ENCODE results near the gene GAB2. TPM values are rescaled to one million over a fixed set of nuclear protein-coding genes. Genes with fewer than 3 reads are reported as not detected.

Gene GAB2
- polyA plus RNA-seq, 2 of the 4 experiments (the other 2 are of a cell fraction), result 2.8 to 4.7 TPM

- ATAC-seq, result no peak
- no peak for FAIRE-seq
- H3K4me3 ChIP-seq, result no peak overlapping the region
Measured at GRCh38 chr11:78255919-78256318, 161.7 kb downstream of the GAB2 start.

GRCh38 chr11:78254268-78254667 is 163.4 kb downstream of the GAB2 start:
- no peak for DNase-seq (ENCODE audit: low read depth in 1 of 2, low spot score in 1 of 2)
- CTCF ChIA-PET, result no interaction called here

More at GRCh38 chr11:78255919-78256318, 161.7 kb downstream of the GAB2 start:
- DNase-seq (ENCODE audit: low read depth in 1 of 2, low spot score in 1 of 2), result no peak
- TF ChIP-seq HDAC2 (IDR thresholded peaks at IDR 0.05) (no peak), NR3C1 (IDR thresholded peaks at IDR 0.05) (no peak), NFE2L2 (conservative IDR thresholded peaks at IDR 0.05; ENCODE audit: low read length) (no peak), MAFK (IDR thresholded peaks at IDR 0.05; ENCODE audit: partially characterized antibody) (peak; percentile 26), JUN (IDR thresholded peaks at IDR 0.05) (no peak)
- Histone ChIP-seq H3K9me3 (no peaks in the 10 kb centered on the region), H3K27ac (no peak overlapping the region), H3K4me2 (no peak overlapping the region), H3K4me1 (no peaks in the 10 kb centered on the region)
- ChIA-PET POLR2A (no interaction called here), CTCF (no interaction called here)
- WGBS (ENCODE audit: missing lambda C conversion rate), result 86% methylated on average over 2 of the region's 2 CpGs

GRCh38 chr11:78253797-78254196 is 163.8 kb downstream of the GAB2 start:
- Histone ChIP-seq H3K4me2 (no peak overlapping the region), H3K27ac (no peak overlapping the region), H3K4me1 (no peaks in the 10 kb centered on the region), H3K4me3 (no peak overlapping the region), H3K9me3 (no peaks in the 10 kb centered on the region)
- 86% methylated on average over 4 of the region's 4 CpGs for WGBS (ENCODE audit: missing lambda C conversion rate)
- ChIA-PET POLR2A (no interaction called here), CTCF (no interaction called here)
- TF ChIP-seq POLR2A (IDR thresholded peaks at IDR 0.05; ENCODE audit: low read length) (no peak), TP53 (CRISPR knock-in tag; IDR thresholded peaks at IDR 0.05) (no peak), USF2 (IDR thresholded peaks at IDR 0.05) (no peak), CHD4 (IDR thresholded peaks at IDR 0.05; ENCODE audit: borderline replicate concordance) (no peak), MAFK (IDR thresholded peaks at IDR 0.05; ENCODE audit: partially characterized antibody) (peak; percentile 22)
- DNase-seq (ENCODE audit: low read depth in 1 of 2, low spot score in 1 of 2) (no peak), FAIRE-seq (no peak), ATAC-seq (no peak)

More at GRCh38 chr11:78254268-78254667, 163.4 kb downstream of the GAB2 start:
- no peaks in the 10 kb centered on the region for H3K4me1 ChIP-seq
- no peak overlapping the region for H3K4me2 ChIP-seq
- FAIRE-seq (no peak), ATAC-seq (no peak)
- no peaks in the 10 kb centered on the region for H3K9me3 ChIP-seq
- POLR2A ChIA-PET, result no interaction called here
- H3K27ac ChIP-seq, result no peak overlapping the region
- no peak overlapping the region for H3K4me3 ChIP-seq
- TF ChIP-seq HOXA7 (CRISPR knock-in tag; IDR thresholded peaks at IDR 0.05), result no peak
- TF ChIP-seq NR3C1 (IDR thresholded peaks at IDR 0.05), result no peak
- TF ChIP-seq POLR2A (IDR thresholded peaks at IDR 0.05; ENCODE audit: low read length), result no peak
- TF ChIP-seq HOXB13 (CRISPR knock-in tag; IDR thresholded peaks at IDR 0.05; ENCODE audit: low read depth), result no peak
- TF ChIP-seq SMC3 (IDR thresholded peaks at IDR 0.05), result no peak
- 83% methylated on average over 4 of the region's 4 CpGs for WGBS (ENCODE audit: missing lambda C conversion rate)

- CTCF ChIA-PET, result interaction anchor here (0.7 to 1.7 kb wide), 5 partner anchors 10 to 24 kb away, joined by 3 to 4 read pairs (median 3); no protein-coding TSS in a partner anchor
- DNase-seq (ENCODE audit: low read depth in 1 of 2, low spot score in 1 of 2) (no peak), FAIRE-seq (no peak), ATAC-seq (no peak)
- Histone ChIP-seq H3K4me3 (no peak overlapping the region), H3K27ac (no peak overlapping the region), H3K4me1 (no peaks in the 10 kb centered on the region), H3K9me3 (no peaks in the 10 kb centered on the region), H3K4me2 (no peak overlapping the region)
- 79% methylated on average over 1 of the region's 1 CpG for WGBS (ENCODE audit: missing lambda C conversion rate)
- no peak for TF ChIP-seq MAZ (IDR thresholded peaks at IDR 0.05; ENCODE audit: borderline replicate concordance, low read depth, low read length)
- no peak for TF ChIP-seq EHF (CRISPR knock-in tag; IDR thresholded peaks at IDR 0.05)
- TF ChIP-seq ZSCAN20 (CRISPR knock-in tag; IDR thresholded peaks at IDR 0.05), result no peak
- no peak for TF ChIP-seq JUNB (IDR thresholded peaks at IDR 0.05)
- POLR2A ChIA-PET, result no interaction called here
Measured at GRCh38 chr11:78251083-78251775, 166.4 kb downstream of the GAB2 start.

GRCh38 chr11:78250099-78250498 is 167.5 kb downstream of the GAB2 start:
- ChIA-PET POLR2A (no interaction called here), CTCF (interaction anchor here (1.6 kb wide), 1 partner anchor 14 kb away, joined by 3 read pairs; no protein-coding TSS in a partner anchor)
- Histone ChIP-seq H3K4me2 (no peak overlapping the region), H3K4me1 (no peaks in the 10 kb centered on the region), H3K4me3 (no peak overlapping the region), H3K9me3 (no peaks in the 10 kb centered on the region), H3K27ac (no peak overlapping the region)
- no peak for TF ChIP-seq BHLHE40 (IDR thresholded peaks at IDR 0.05; ENCODE audit: low read depth, low read length)
- no peak for TF ChIP-seq JUNB (IDR thresholded peaks at IDR 0.05)
- TF ChIP-seq HOXB5 (CRISPR knock-in tag; IDR thresholded peaks at IDR 0.05), result no peak
- TF ChIP-seq REST (IDR thresholded peaks at IDR 0.05), result no peak
- TF ChIP-seq JUN (IDR thresholded peaks at IDR 0.05), result no peak
- no peak for TF ChIP-seq TP53 (CRISPR knock-in tag; IDR thresholded peaks at IDR 0.05)
- DNase-seq (ENCODE audit: low read depth in 1 of 2, low spot score in 1 of 2) (no peak), ATAC-seq (no peak), FAIRE-seq (no peak)
- 84% methylated on average over 8 of the region's 8 CpGs for WGBS (ENCODE audit: missing lambda C conversion rate)
